Measurements from ENCODE around the gene RARB.

The RARB gene

GRCh38 chr3:25587526-25587925 lies 159.5 kb downstream of the RARB start:
- no peak for DNase-seq
- intact Hi-C loops (cut with DNase I), result no loop called here

DNA sequence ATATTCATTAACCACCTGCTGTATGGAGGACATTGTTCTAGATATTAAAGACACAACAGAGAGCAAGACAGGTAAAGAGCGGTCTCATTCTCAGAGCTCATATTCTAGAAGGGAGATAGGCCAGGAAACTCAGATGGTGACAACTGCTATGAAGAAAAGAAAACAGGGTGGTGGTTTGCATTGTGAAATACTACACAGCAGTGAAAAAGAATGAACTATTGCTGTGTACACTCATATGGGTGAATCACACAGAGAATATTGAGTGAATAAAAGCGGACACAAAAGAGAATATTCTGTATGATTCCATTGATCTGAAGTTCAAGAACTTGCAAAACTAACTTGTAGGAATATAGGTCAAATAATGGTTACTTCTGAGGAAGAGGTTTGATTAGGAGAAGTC lies 159.9 kb downstream of the RARB start:
- no peak for DNase-seq
- intact Hi-C loops (cut with DNase I), result no loop called here

DNA sequence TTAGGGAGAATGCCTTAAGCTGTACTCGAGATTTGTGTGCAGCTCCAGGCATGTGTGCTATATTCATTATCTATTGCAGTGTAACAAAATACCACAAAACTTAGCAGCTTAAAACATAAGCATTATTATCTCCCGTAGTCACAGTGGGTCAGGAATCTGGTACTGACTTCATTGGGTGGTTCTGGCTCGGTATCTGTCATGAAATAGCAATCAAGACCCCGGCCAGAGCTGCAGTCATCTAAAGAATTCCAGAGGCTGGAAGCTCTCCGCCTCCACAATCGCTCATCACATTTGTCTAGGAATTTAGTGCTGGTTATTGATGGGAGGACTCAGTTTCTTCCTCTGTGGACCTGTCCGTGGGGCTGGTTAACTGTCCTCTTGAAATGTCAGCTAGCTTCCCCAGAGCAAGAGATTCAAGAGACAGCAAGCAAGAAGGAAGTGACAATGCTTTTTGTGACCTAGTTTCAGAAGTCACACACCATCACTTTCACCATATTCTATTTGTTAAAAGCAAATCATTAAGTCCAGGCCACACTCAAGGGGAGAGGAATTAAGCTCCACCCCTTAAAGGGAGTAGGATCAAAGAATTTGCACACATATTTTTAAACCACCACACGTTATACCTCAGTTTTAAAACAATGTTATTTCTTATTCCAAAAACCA lies 160.5 kb downstream of the RARB start:
- no peak for DNase-seq
- intact Hi-C loops (cut with DNase I), result no loop called here

GRCh38 chr3:25589104-25589782 lies 161.2 kb downstream of the RARB start:
- no peak for DNase-seq
- intact Hi-C loops (cut with DNase I), result no loop called here

- peak in 1 of 10 donors; percentile 48 for DNase-seq
- intact Hi-C loops (cut with DNase I), result loop anchor here (5.0 to 10.0 kb wide), 2 partner anchors 565 to 628 kb away; no protein-coding TSS in a partner anchor
Observed at GRCh38 chr3:25589783-25590258, 161.8 kb downstream of the RARB start.

- DNase-seq, result no peak
- intact Hi-C loops (cut with DNase I), result loop anchor here (5.0 to 10.0 kb wide), 2 partner anchors 568 to 630 kb away; no protein-coding TSS in a partner anchor
Observed at GRCh38 chr3:25592510-25592968, 164.5 kb downstream of the RARB start.

DNA sequence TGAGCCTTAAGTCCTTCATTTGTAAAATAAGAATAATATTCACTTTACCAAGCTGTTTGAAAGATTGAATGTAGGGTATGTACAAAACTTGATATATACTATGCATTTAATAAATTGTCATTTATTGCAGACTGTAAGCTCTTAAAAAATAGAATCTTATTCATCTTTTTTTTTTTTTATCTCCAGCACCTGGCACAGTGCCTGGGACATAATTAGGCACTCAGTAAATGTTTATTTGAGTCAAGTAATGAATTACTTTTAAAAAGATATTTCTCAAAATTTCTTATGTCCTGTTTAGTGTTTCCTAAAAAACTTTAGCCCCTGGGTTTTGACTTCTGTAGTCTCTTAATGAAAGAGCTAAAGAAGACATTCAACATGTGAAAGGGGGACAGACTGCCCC lies 164.9 kb downstream of the RARB start:
- intact Hi-C loops (cut with DNase I), result loop anchor here (5.0 to 10.0 kb wide), 2 partner anchors 568 to 631 kb away; no protein-coding TSS in a partner anchor
- no peak for DNase-seq

DNA sequence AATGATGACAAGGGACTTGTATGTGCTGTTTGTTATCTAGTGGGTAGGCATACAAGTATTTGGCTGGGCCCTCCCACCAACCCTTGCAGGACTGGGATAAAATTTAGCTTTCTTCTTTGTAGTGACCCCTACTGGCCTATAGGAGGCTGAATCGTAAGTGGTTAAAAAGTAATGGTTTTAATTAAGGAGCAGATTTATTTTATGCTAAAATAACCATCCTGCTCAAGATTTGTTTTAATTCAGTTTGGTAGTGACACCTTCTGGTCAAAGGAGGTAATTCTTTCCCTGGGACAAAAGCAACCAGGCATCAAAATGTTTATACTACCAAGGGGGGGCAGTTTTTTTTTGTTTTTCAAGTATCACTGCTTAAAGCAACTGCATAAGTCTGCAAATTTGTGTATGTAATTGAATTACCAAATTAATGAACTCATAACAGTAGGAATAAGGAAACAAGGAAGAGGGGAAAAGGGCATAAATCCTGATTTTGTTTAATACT lies 166.0 kb downstream of the RARB start:
- intact Hi-C loops (cut with DNase I), result loop anchor here (2.0 to 10.0 kb wide), 3 partner anchors 569 to 821 kb away; no protein-coding TSS in a partner anchor
- no peak for DNase-seq

- intact Hi-C loops (cut with DNase I), result loop anchor here (10.0 kb wide), 1 partner anchor 573 kb away; no protein-coding TSS in a partner anchor
- DNase-seq, result no peak
Observed at GRCh38 chr3:25597535-25598101, 169.6 kb downstream of the RARB start.

GRCh38 chr3:25603703-25604102 lies 175.6 kb downstream of the RARB start:
- DNase-seq, result no peak
- intact Hi-C loops (cut with DNase I), result no loop called here

DNA sequence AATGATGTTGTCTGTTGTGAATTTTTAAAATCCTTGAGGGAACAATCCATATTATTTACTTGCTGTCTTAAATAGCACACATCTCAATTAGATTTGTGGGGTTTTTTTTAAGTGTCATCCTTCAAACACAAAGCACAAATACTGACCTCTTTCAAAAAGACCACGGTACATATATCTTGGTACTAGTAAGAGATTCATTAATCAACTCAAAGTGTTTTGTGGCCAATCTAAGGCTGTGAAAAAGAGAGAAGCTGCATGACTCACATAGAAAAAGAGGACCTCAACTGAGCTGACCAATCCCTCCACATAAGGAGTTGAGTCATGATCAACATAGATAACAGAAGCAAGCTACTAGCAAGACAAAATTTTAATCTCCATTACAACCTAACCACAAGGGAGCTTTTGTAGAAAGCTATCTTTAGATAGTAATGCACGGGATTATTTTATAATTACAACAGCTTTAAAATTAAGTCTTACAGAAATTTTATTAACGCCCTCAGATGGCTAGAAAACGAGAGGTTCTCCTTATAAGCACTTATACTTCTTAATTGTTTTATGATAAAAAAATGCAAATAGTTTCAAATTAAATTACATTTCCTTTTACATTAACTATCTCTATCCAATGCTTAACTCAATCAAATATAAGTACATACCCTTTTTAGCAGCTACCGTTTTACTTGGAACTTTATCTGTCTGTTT lies 176.2 kb downstream of the RARB start:
- no peak for DNase-seq
- intact Hi-C loops (cut with DNase I), result no loop called here

- intact Hi-C loops (cut with DNase I), result no loop called here
- DNase-seq, result no peak
Observed at GRCh38 chr3:25610167-25610566, 182.1 kb downstream of the RARB start.

- no peak for DNase-seq
- intact Hi-C loops (cut with DNase I), result no loop called here
Observed at GRCh38 chr3:25610779-25611178, 182.7 kb downstream of the RARB start.

GRCh38 chr3:25611193-25611592 lies 183.1 kb downstream of the RARB start:
- intact Hi-C loops (cut with DNase I), result no loop called here
- DNase-seq, result no peak

DNA sequence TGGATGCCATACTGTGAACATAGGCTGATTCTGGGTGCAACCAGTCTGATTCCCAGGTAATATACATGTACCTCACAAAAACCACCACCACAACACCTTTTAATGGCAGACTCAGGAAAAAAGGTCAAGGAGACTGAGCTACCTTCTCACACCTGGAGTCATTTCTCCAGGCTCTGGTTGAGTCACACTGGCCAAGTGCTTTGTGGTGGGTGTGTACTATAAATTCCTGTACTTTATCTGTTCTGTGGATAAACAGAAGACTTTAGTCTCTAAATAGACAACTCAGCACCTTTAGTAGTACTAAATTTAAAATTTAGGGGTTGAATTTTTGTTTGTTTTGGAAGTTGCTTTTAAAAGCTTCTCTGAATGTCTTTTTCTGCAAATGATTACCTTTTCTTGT lies 190.0 kb downstream of the RARB start:
- intact Hi-C loops (cut with DNase I), result no loop called here
- DNase-seq, result no peak

DNA sequence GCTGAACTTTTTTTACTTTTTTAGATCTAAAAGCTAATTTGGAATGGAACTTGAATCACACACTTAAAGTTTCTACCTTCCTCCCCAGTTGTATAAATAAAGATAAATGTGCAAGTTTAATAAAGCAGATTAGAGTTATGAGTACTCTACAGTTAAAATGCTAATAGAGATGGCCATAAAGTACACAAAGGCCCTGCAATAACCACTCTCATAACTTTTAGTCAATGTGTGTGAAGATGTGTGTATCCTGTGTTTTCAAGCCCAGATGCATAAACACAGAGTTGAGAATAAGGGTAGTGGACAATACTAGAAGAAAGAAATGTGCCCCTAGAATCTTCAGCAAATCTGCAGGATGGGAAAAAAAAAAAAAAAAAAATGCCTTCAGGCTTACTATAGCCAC lies 191.3 kb downstream of the RARB start:
- intact Hi-C loops (cut with DNase I), result no loop called here
- no peak for DNase-seq

DNA sequence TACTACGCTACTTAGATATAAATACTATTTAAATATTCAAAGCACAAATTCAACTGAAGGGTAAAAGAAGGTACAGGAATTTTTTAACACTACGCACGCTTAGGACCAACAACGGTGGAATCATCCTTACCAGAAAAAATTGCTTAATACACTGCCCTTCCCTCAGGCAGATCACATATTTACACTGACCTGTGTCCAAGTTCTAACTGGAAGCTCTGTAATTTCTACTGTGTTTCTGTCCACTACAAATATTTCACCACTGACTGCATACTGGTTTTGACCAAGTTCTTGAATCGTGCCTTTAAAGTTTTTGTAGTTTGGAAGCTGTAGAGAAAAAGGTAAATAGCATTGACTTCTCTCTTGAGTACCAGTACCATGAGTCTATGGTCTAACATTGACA lies 192.4 kb downstream of the RARB start:
- intact Hi-C loops (cut with DNase I), result no loop called here
- no peak for DNase-seq

DNA sequence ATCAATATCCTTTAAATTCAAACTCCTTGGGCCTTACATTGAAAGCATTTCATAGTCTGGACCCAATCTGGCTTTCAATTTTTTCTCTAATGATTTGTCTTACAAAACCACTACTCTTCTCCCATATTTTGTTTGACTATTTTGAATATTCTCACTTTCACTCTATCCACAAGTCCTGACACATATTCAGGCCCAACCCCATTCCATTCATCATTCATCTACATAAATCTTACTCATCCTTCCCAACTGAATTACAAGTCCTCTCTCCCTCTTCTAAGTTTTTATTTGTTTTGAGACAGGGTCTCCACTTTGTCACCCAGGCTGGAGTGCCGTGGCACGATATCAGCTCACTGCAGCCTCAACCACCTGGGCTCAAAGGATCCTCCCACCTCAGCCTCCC lies 193.0 kb downstream of the RARB start:
- no peak for DNase-seq
- intact Hi-C loops (cut with DNase I), result no loop called here

DNA sequence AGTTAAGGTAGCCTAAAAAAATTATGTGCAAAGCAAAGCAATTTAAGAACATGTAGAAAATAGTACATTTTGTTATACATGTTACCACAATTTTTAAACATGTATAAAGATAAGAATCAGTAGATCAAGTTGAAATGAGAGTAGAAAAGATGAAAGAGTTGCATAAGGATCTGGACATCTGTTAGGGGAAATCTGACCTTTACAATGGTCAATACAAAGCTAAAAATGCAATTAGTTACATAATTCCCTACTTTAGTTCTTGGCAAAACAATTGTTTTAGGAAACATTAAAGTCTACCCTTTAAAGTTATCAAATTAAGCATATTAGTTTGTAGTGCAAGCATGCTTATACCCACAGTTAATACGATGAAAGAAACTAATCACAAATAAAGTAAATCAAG lies 203.9 kb downstream of the RARB start:
- no peak for DNase-seq
- intact Hi-C loops (cut with DNase I), result no loop called here

DNA sequence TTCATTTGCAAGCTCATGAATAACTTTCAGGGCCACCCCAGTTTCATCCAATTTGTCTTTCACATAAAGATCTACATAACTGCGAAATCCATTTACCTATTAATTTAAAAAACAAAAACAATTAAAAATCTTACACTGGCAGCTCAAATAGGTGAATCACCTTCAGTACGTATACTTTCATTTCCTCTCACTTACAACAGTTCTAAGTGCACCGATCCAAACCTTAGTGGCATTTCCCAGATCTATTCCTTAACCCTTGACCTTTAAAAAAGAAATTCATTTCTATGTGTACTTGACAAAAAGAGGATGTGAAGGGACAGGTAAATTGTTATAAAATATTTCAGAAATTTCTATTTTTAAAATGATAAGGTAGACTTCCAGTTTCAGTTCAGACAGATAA lies 205.9 kb downstream of the RARB start:
- intact Hi-C loops (cut with DNase I), result no loop called here
- no peak for DNase-seq

- intact Hi-C loops (cut with DNase I), result no loop called here
- DNase-seq, result no peak
Observed at GRCh38 chr3:25635038-25635437, 207.0 kb downstream of the RARB start.
